HG02970 (cell line): ENCODE results near the gene LMTK2.

Experiments used
- ATAC-seq: cut with Tn5 transposase; IDR thresholded peaks from one replicate; pipeline ENCODE4 v1.9.1; 2021; ENCODE audit warnings: mild to moderate bottlenecking, moderate library complexity, moderate number of reproducible peaks; ENCODE audit not compliant: unreplicated experiment, low FRiP score

Gene LMTK2

GRCh38 chr7:98199131-98199530, 92.5 kb downstream of the LMTK2 start:
- ATAC-seq = no peak

GRCh38 chr7:98200364-98200763, 93.7 kb downstream of the LMTK2 start:
- ATAC-seq = no peak

- ATAC-seq = peak; percentile 90
Measured at GRCh38 chr7:98202367-98203195, 95.9 kb downstream of the LMTK2 start.

- ATAC-seq = peak; percentile 39
Measured at GRCh38 chr7:98203261-98203963, 96.8 kb downstream of the LMTK2 start.

GRCh38 chr7:98203964-98204605, 97.4 kb downstream of the LMTK2 start:
- ATAC-seq = no peak

- no peak for ATAC-seq
Measured at GRCh38 chr7:98204670-98205069, 98.0 kb downstream of the LMTK2 start.

- ATAC-seq = no peak
Measured at GRCh38 chr7:98205162-98205845, 98.6 kb downstream of the LMTK2 start.

- ATAC-seq = no peak
Measured at GRCh38 chr7:98206451-98207330, 100.0 kb downstream of the LMTK2 start.

- ATAC-seq = no peak
Measured at GRCh38 chr7:98209166-98209920, 102.7 kb downstream of the LMTK2 start.

- no peak for ATAC-seq
Measured at GRCh38 chr7:98210513-98211220, 104.0 kb downstream of the LMTK2 start.

GRCh38 chr7:98211221-98211675, 104.6 kb downstream of the LMTK2 start, which contains the start of gene BHLHA15:
Gene BHLHA15 (plus strand): TSS chr7:98211439. CDS start chr7:98212310, 871 bp downstream.
- ATAC-seq = no peak

- ATAC-seq = no peak
Measured at GRCh38 chr7:98211676-98212531, 105.2 kb downstream of the LMTK2 start.

- no peak for ATAC-seq
Measured at GRCh38 chr7:98212532-98213041, 105.9 kb downstream of the LMTK2 start.

- ATAC-seq = no peak
Measured at GRCh38 chr7:98213296-98213887, 106.7 kb downstream of the LMTK2 start.

GRCh38 chr7:98213888-98214810, 107.5 kb downstream of the LMTK2 start:
- ATAC-seq = no peak
